Thyroid gland (tissue), 4 donors: ENCODE results near the gene EIF4B.

Experiments
- CTCF ChIP-seq, 6 experiments: fragments of 200-600 bp in 3 of 6; fragments of 450-650 bp in 3 of 6; sonication (generic) in 3 of 6; IDR thresholded peaks; one replicate each; pipeline ENCODE4 v1.5.1; 2016 to 2019; ENCODE audit warnings: antibody characterized with exemption in 6 of 6, mild to moderate bottlenecking in 2 of 6, inconsistent platforms in 1 of 6, moderate library complexity in 1 of 6
- POLR2A ChIP-seq, 2 donors: fragments of 450-650 bp; IDR thresholded peaks; one replicate each; pipeline ENCODE4 v1.6.1; 2017; ENCODE audit warnings: antibody characterized with exemption in 2 of 2, mild to moderate bottlenecking in 2 of 2, moderate library complexity in 1 of 2

- TF ChIP-seq POLR2A (IDR thresholded peaks at IDR 0.05) (no peak), CTCF (IDR thresholded peaks at IDR 0.05) (no peak)
Observed at GRCh38 chr12:53010955-53011354, 4.7 kb downstream of the EIF4B start.
